Stomach (tissue), 9 donors: Measurements from ENCODE around the gene TAF1B. TPM values are rescaled to one million over a fixed set of nuclear protein-coding genes. Genes with fewer than 3 reads are reported as not detected.
A peak's percentile ranks its signal among the peaks of the same experiment; 100 is the strongest.

ENCODE experiments used
- DNase-seq, 2 donors: peaks; one replicate each; pipeline versions ENCODE4 v3.0.0 to v3.0.0-alpha.2; 2013 to 2019
- H3K27ac ChIP-seq, 5 donors: fragments of 200-600 bp in 4 of 5; sonication (generic) in 4 of 5; one replicate each; pipeline ENCODE4 v1.5.1; 2013 to 2019; ENCODE audit warnings: mild to moderate bottlenecking in 1 of 5, moderate library complexity in 1 of 5
- H3K27me3 ChIP-seq, 3 donors: fragments of 200-600 bp; sonication (generic); one replicate each; pipeline ENCODE4 v1.5.1; 2017 to 2019; ENCODE audit warnings: mixed run types in 1 of 3
- H3K36me3 ChIP-seq, 4 donors: fragments of 200-600 bp; sonication (generic); 1 replicate in 3 of 4; 2 replicates in 1 of 4; pipeline ENCODE4 v1.5.1; 2016 to 2019
- H3K4me1 ChIP-seq, 4 donors: fragments of 200-600 bp; sonication (generic); one replicate each; pipeline ENCODE4 v1.5.1; 2016 to 2019
- H3K4me3 ChIP-seq, 4 donors: fragments of 200-600 bp; sonication (generic) in 3 of 4; one replicate each; pipeline ENCODE4 v1.5.1; 2016 to 2019; ENCODE audit warnings: mild to moderate bottlenecking in 1 of 4
- H3K9me3 ChIP-seq, 4 donors: fragments of 200-600 bp; sonication (generic); one replicate each; pipeline ENCODE4 v1.5.1; 2016 to 2019
- CTCF ChIP-seq, 7 experiments: fragments of 450-650 bp in 4 of 7; fragments of 200-600 bp in 3 of 7; sonication (generic) in 3 of 7; IDR thresholded peaks; one replicate each; pipeline ENCODE4 v1.5.1; 2016 to 2019; ENCODE audit warnings: antibody characterized with exemption in 7 of 7, control low read depth in 2 of 7, mild to moderate bottlenecking in 1 of 7
- EP300 ChIP-seq: sonication (generic); formaldehyde crosslinking; IDR thresholded peaks from one replicate; pipeline ENCODE4 v1.6.1; 2017; ENCODE audit warnings: antibody characterized with exemption
- POLR2A ChIP-seq, 4 donors: fragments of 450-650 bp; IDR thresholded peaks; one replicate each; pipeline ENCODE4 v1.6.1; 2016; ENCODE audit warnings: antibody characterized with exemption in 4 of 4, control low read depth in 2 of 4, mild to moderate bottlenecking in 1 of 4, moderate library complexity in 1 of 4
- POLR2AphosphoS5 ChIP-seq, 3 donors: sonication (generic); formaldehyde crosslinking; IDR thresholded peaks; one replicate each; pipeline ENCODE4 v1.6.1; 2016; ENCODE audit warnings: antibody characterized with exemption in 3 of 3
- WGBS, 5 donors: extraction: QIAGEN DNeasy Blood & Tissue Kit in 3 of 5; methylation state at CpG; one replicate each; pipeline versions ENCODE4 v1.1.5 to v1.1.7; 2013 to 2018; 5-methylcytosine and 5-hydroxymethylcytosine counted together
- intact Hi-C: fragments of 100-400 bp; cut with DNase I; formaldehyde crosslinking; loops from one replicate; pipeline ENCODE4 v1.15.1; 2023; ENCODE audit warnings: low total_unique reads
- polyA plus RNA-seq, 3 donors: library from polyadenylated mRNA; stranded (reverse); fragments of 200-250 nt; gene quantifications; one replicate each; pipeline ENCODE4 v1.2.3, GENCODE V29; 2013
- total RNA-seq, 5 donors: library from RNA; depleted of rRNA; stranded (reverse); fragments of >200 nt; gene quantifications; one replicate each; pipeline versions ENCODE4 v1.1.0 to v1.2.3, GENCODE V29; 2014 to 2016
- donor health status: healthy with polysubstance abuse.
- donor health status: Bipolar disorder and iron deficiency.
- donor health status: healthy.

TAF1B gene
- total and polyA plus RNA-seq, 8 donors = 3.8 to 34.6 (median 6.4) TPM

GRCh38 chr2:9949992-9950520 is 106.8 kb downstream of the TAF1B start:
- intact Hi-C loops = loop anchor here (10.0 kb wide), 1 partner anchor 105 kb away; the partner anchor contains the start of gene TAF1B

GRCh38 chr2:9950521-9951271 is 107.4 kb downstream of the TAF1B start:
- no peaks in the 10 kb centered on the region for H3K36me3 ChIP-seq
- H3K4me1 ChIP-seq = peaks cover 0 to 34% (median 13%) of the 10 kb centered on the region in 4 donors
- no peaks in the 10 kb centered on the region for H3K9me3 ChIP-seq
- peaks cover 0 to 13% (median 2%) of the 10 kb centered on the region in 3 donors for H3K27me3 ChIP-seq
- TF ChIP-seq POLR2A (IDR thresholded peaks at IDR 0.05) (no peak), CTCF (IDR thresholded peaks at IDR 0.05) (peak in 1 of 7 experiments; percentile 20)
- peak; percentile 51 to 80 for DNase-seq
- H3K4me3 ChIP-seq = peak overlapping the region; percentile 65 to 87 (median 78)
- peak overlapping the region; percentile 44 to 87 (median 85) for H3K27ac ChIP-seq
- intact Hi-C loops = loop anchor here (10.0 kb wide), 1 partner anchor 106 kb away; the partner anchor contains the start of gene TAF1B
- WGBS, 5 donors = 6 to 24% (median 10%) methylated on average over 19 to 76 of the region's 76 CpGs

More at GRCh38 chr2:9949992-9950520, 106.8 kb downstream of the TAF1B start:
- H3K36me3 ChIP-seq = no peaks in the 10 kb centered on the region
- H3K4me1 ChIP-seq = peaks cover 0 to 34% (median 13%) of the 10 kb centered on the region in 4 donors
- TF ChIP-seq POLR2A (IDR thresholded peaks at IDR 0.05) (no peak), EP300 (no peak), POLR2AphosphoS5 (IDR thresholded peaks at IDR 0.05) (no peak)
- peak overlapping the region in 1 of 4 donors; percentile 87 for H3K4me3 ChIP-seq
- peaks cover 0 to 18% (median 2%) of the 10 kb centered on the region in 3 donors for H3K27me3 ChIP-seq
- H3K9me3 ChIP-seq = no peaks in the 10 kb centered on the region
- 93 to 96% (median 95%) methylated on average over 14 of the region's 14 CpGs for WGBS, 5 donors
- DNase-seq = no peak
- H3K27ac ChIP-seq = no peak overlapping the region

GRCh38 chr2:9951272-9951521 is 107.9 kb downstream of the TAF1B start:
- intact Hi-C loops = loop anchor here (10.0 kb wide), 1 partner anchor 106 kb away; the partner anchor contains the start of gene TAF1B

GRCh38 chr2:9951522-9952285 is 108.4 kb downstream of the TAF1B start, which contains the start of gene GRHL1:
Gene GRHL1 (plus strand): TSS chr2:9951693. CDS start chr2:9951834, 141 bp downstream.
- peak within 1 kb of the TSS; percentile 63 to 89 (median 85) for H3K27ac ChIP-seq
- peaks cover 0 to 34% (median 13%) of the 10 kb centered on the region in 4 donors for H3K4me1 ChIP-seq
- no peak for TF ChIP-seq POLR2A (IDR thresholded peaks at IDR 0.05)
- TF ChIP-seq CTCF (IDR thresholded peaks at IDR 0.05) = no peak
- no peak for TF ChIP-seq EP300
- TF ChIP-seq POLR2AphosphoS5 (IDR thresholded peaks at IDR 0.05) = peak in 2 of 3 donors; percentile 39 to 61
- H3K9me3 ChIP-seq = no peaks in the 10 kb centered on the region
- no peaks in the 10 kb centered on the region for H3K36me3 ChIP-seq
- DNase-seq = peak; percentile 95 to 98
- 0 to 1% (median 1%) methylated on average over 25 to 111 of the region's 111 CpGs for WGBS, 5 donors
- peaks cover 0 to 13% (median 2%) of the 10 kb centered on the region in 3 donors for H3K27me3 ChIP-seq
- intact Hi-C loops = loop anchor here (10.0 kb wide), 1 partner anchor 107 kb away; the partner anchor contains the start of gene TAF1B
- peak within 1 kb of the TSS; percentile 65 to 87 (median 78) for H3K4me3 ChIP-seq

More at GRCh38 chr2:9951272-9951521, 107.9 kb downstream of the TAF1B start:
- WGBS, 5 donors = 0 to 1% (median 0%) methylated on average over 5 to 47 of the region's 47 CpGs; no CpG with 5 or more reads in 1 of the 5 donors
- Histone ChIP-seq H3K36me3 (no peaks in the 10 kb centered on the region), H3K9me3 (no peaks in the 10 kb centered on the region), H3K4me3 (peak overlapping the region; percentile 65 to 87 (median 78)), H3K27ac (peak overlapping the region; percentile 44 to 87 (median 85)), H3K4me1 (peaks cover 0 to 34% (median 13%) of the 10 kb centered on the region in 4 donors), H3K27me3 (peaks cover 0 to 13% (median 2%) of the 10 kb centered on the region in 3 donors)
- no peak for TF ChIP-seq EP300
- TF ChIP-seq POLR2AphosphoS5 (IDR thresholded peaks at IDR 0.05) = no peak
- no peak for TF ChIP-seq POLR2A (IDR thresholded peaks at IDR 0.05)
- no peak for TF ChIP-seq CTCF (IDR thresholded peaks at IDR 0.05)
- DNase-seq = no peak
